ENCODE data around the gene MYOD1.
A peak's percentile ranks its signal among the peaks of the same experiment; 100 is the strongest.

Gene MYOD1

GRCh38 chr11:17751558-17751957, 32.2 kb downstream of the MYOD1 start:
- no peak for DNase-seq

DNA sequence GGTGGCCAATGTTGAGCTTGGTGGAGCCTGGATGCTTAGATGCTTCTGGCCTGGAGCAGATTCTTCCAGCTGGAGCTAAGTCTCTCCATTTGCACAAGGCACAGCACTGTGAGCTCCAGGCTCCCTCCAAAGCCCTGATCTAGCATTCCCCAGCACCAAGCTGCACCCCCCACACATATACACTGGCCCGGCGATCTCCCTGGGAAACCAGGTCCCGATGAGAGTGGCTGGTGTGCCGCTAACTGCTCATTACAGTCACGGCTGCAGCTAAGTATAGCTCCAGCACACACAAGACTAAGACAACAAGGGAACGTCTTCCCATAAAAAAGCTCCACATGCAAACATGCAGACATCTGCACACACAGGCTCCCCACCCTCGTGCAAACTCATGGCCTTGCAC, 32.8 kb downstream of the MYOD1 start:
- no peak for DNase-seq

DNA sequence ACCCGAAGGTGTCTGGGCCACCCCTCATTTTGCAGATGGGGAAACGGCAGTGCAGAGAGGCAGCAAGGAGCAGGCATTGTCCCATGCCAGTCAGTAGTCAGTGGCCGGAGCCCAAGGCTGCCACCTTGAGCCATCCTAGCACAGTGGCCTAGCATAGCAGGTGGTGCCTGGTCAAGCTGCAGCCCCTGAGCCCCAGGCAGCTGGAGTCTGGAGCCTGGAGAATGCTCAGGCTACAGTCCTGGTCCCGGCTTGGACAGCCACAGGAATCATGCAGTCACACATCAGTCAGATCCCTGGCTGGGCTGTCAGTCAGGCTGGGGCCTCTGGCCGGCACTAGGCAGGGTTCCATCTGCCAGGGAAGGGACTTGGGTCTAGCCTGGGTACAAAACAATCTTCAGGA, 33.8 kb downstream of the MYOD1 start:
- DNase-seq, result no peak

- DNase-seq, result no peak
Observed at GRCh38 chr11:17753641-17754040, 34.3 kb downstream of the MYOD1 start.

- no peak for DNase-seq
Observed at GRCh38 chr11:17755891-17756290, 36.5 kb downstream of the MYOD1 start.

- peak; percentile 43 for DNase-seq
Observed at GRCh38 chr11:17760102-17761029, 41.0 kb downstream of the MYOD1 start.

DNA sequence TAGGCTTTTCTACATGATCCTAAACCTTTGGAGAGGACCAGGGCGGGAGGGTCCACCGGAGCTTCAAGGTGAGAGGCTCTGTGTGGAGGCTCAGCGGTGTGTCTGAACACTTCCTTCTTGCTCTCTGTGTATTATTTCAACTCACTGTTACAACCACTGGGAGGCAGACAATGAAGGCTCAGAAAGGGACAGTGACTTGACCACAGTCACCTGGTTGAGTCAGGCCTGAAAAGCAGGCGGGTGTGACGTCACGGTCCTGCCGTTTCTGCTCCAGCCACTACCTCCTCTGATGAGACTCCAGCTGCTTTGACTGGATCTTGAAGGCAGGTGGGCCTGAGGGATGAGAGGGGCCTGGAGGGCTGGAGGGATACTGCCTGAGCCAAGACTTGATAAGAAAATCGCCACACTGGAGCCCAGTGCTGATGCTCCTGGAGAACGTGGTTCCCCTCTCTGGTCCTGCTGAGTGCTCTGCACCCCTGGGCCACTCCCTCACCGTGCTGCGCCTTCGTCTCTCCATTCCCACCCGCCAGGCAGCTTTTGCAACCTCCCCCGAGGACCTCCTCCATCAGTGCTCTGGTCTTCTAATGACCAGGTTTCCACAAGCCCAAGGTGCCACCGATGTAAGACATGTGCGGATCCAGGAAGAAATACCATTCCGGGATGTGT, 43.1 kb downstream of the MYOD1 start:
- DNase-seq, result peak; percentile 3

GRCh38 chr11:17763244-17763643, 43.9 kb downstream of the MYOD1 start:
- DNase-seq, result no peak

- no peak for DNase-seq
Observed at GRCh38 chr11:17763703-17764102, 44.3 kb downstream of the MYOD1 start.

DNA sequence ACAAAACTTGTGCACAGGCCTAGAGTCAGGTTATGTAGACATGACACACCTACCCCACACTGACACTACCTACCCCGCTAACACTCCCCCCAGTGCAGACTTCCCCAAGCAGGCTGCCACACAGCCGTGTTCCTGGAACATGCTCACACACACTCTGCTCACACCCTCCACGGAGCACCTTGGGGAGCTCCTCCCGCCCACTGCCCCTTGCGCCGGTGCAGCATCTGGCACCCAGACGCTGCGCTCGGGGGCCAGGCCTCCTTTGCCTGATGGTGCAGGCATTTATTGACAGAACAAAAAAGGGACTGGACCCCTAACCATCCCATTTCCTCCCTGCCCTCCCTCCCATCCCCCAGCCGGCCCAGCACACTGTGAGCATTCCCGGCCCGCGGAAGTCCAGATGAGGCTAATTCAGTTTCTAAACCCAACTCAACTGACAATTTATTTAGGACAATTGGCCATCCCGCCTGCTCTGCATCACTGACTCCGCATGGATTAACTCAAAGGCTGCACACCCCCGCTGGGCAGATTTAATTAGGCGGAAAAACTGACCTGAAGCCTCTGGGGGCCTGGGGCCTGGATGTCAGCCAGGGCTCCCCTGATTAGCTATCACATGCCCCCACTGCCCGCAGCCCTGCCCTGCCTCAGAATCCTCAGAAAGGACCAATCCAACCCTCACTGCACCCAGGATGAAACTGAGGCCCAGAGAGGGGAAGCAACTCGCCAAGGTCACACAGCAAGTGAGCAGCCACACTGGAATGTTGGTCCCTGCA, 45.3 kb downstream of the MYOD1 start:
- no peak for DNase-seq

- DNase-seq, result no peak
Observed at GRCh38 chr11:17765356-17766072, 46.1 kb downstream of the MYOD1 start.

- no peak for DNase-seq
Observed at GRCh38 chr11:17766073-17766359, 46.6 kb downstream of the MYOD1 start.

DNA sequence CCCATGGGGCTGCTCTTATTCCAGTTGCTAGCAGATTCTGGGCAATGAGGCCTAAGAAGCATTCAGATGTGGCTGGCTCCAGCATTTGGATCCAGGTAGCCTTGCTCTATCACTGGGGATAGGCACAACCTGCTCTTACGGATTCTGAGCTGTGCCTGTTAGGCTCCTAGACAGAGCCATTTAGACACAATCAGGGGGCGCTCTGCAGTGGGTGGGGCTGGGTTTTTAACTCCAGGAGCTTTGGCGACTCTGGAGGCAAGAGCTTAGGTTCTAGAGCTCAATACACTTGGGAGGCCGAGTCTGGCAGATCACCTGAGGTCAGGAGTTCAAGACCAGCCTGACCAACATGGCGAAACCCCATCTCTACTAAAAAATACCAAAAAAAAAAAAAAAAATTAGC, 47.2 kb downstream of the MYOD1 start:
- no peak for DNase-seq

- DNase-seq, result no peak
Observed at GRCh38 chr11:17767301-17767885, 48.0 kb downstream of the MYOD1 start.

GRCh38 chr11:17767914-17768313, 48.5 kb downstream of the MYOD1 start:
- DNase-seq, result no peak

DNA sequence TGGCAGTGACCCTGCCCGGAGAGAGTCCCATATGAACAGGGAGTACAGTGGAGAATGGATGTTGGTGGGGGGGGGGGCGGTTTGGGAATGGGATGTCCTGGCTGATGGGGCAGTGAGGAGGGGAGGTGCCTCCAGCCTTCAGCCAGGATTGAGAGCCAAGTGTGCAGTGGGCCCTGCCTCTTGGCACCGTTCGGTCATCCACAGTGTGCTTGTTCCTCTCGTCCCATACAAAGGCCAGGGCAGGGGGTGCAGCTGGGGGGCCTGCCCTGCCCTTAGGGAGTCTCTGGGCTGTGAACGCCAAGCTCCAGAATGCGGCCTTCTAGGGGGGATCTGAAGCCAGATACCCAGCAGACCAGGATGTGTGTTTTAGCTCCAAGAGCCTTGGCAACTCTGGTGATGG, 49.2 kb downstream of the MYOD1 start:
- no peak for DNase-seq

DNA sequence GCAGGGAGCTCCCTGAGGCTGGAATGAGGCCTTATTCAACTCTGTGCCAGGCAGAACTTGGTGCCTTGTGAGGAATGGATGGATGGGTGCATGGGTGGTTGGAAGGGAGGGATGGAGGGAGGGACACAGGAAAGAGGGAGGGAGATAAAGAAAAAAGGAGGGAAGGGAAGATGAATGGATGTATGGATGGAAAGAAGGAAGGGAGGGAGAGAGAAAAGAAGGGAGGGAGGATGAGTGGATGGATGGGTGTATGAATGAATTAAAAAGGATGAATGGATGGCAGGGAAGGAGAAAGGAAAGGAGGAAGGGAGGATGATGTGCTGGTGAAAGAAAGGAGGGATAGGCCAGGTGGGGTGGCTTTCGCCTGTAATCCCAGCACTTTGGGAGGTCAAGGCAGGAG, 49.8 kb downstream of the MYOD1 start:
- no peak for DNase-seq

GRCh38 chr11:17770048-17770652, 50.8 kb downstream of the MYOD1 start:
- no peak for DNase-seq

DNA sequence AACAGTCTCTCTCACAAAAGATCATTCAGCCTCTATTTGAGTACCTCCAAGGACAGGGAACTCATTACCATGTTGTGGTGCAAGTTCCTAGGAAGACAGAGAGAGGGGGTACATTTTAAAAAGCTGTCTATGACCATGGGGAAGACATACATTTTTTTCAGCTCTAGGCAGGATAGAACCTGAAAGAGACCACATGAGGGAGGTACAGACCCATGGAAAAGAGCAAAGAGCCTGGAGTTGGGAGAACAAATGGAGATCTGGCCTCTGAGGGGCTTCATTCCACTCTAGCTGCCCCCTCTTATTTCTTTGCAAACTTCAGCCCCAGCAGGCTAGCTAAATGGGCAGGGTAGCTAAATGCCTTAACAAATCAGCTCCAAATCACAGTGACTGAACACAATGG, 51.5 kb downstream of the MYOD1 start:
- no peak for DNase-seq

DNA sequence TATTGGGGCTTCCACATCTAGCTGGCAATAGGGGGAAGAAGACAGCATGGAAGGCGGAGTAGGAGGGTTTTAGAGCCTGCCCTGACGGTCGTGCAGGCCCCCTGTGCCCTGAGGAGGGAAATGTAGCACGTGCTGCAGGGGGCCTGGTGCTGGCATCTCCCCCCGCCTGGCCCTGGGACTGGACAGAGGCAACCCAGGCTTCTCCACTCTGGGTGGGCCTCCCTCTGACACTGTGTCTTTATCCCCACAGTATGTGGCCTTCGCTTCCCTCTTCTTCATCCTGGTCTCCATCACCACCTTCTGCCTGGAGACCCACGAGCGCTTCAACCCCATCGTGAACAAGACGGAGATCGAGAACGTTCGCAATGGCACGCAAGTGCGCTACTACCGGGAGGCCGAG, 52.0 kb downstream of the MYOD1 start:
- no peak for DNase-seq

All from activated CD4-positive, alpha-beta T cell treated with anti-CD3 and anti-CD28 coated beads, Interleukin-2, amount 50 U/mL, for 16 hours (primary cell).